DND-41 (cell line): ENCODE results near the gene PYGO2.
"Not testable (repeated sequence)": the region's sequence is repeated elsewhere in the genome, so short reads cannot be mapped to it uniquely, and the experiment has no call there.

Experiments
- ATAC-seq: fragments of 200-7000 bp; cut with Tn5 transposase; 3 replicates; pipeline ENCODE4 v1.9.1; 2021; ENCODE audit warnings: low read depth; ENCODE audit not compliant: insufficient read depth
- DNase-seq: peaks from one replicate; pipeline ENCODE4 v3.0.0-alpha.2; 2020
- H2AFZ ChIP-seq: 2 replicates; pipeline ENCODE4 v1.6.0; 2012; ENCODE audit warnings: low read depth, low read length
- H3K27ac ChIP-seq: 2 replicates; pipeline ENCODE4 v1.5.1; 2012; ENCODE audit warnings: low read length, inconsistent platforms
- H3K27me3 ChIP-seq: fragments of 200-600 bp; sonication (generic); 2 replicates; pipeline ENCODE4 v1.6.0; 2012; ENCODE audit warnings: low read length, mild to moderate bottlenecking, inconsistent platforms; ENCODE audit not compliant: insufficient read depth, poor library complexity
- H3K36me3 ChIP-seq: 2 replicates; pipeline ENCODE4 v1.5.1; 2012; ENCODE audit warnings: low read length, inconsistent platforms; ENCODE audit not compliant: insufficient read depth
- H3K4me1 ChIP-seq: 2 replicates; pipeline ENCODE4 v1.5.1; 2012; ENCODE audit warnings: mild to moderate bottlenecking, low read length; ENCODE audit not compliant: insufficient read depth
- H3K4me2 ChIP-seq: 2 replicates; pipeline ENCODE4 v1.6.0; 2012; ENCODE audit warnings: mild to moderate bottlenecking, moderate library complexity, low read length, inconsistent platforms; ENCODE audit not compliant: insufficient read depth
- H3K4me3 ChIP-seq, 2 experiments: fragments of 200-600 bp in 1 of 2; shearing (Covaris generic) in 1 of 2; 2 replicates each; pipeline ENCODE4 v1.5.1; 2012 to 2016; ENCODE audit warnings: inconsistent platforms in 2 of 2, low read length in 2 of 2, mild to moderate bottlenecking in 2 of 2, low read depth in 1 of 2, moderate library complexity in 1 of 2
- H3K79me2 ChIP-seq: 2 replicates; pipeline ENCODE4 v1.6.0; 2012; ENCODE audit warnings: low read length, inconsistent platforms; ENCODE audit not compliant: insufficient read depth
- H3K9ac ChIP-seq: 2 replicates; pipeline ENCODE4 v1.6.0; 2012; ENCODE audit warnings: low read depth, mild to moderate bottlenecking, inconsistent platforms, low read length, moderate library complexity
- H3K9me3 ChIP-seq: 2 replicates; pipeline ENCODE4 v1.5.1; 2012; ENCODE audit warnings: low read length, moderate library complexity, mild to moderate bottlenecking, inconsistent platforms; ENCODE audit not compliant: insufficient read depth, severe bottlenecking
- H4K20me1 ChIP-seq: 2 replicates; pipeline ENCODE4 v1.6.0; 2012; ENCODE audit warnings: low read length; ENCODE audit not compliant: insufficient read depth
- CTCF ChIP-seq: IDR thresholded peaks from 2 replicates; pipeline ENCODE4 v1.5.1; 2012; ENCODE audit warnings: borderline replicate concordance, low read length, moderate library complexity, mild to moderate bottlenecking; ENCODE audit not compliant: poor library complexity, severe bottlenecking; ENCODE audit errors: extremely low read depth
- EZH2 ChIP-seq: IDR thresholded peaks from 3 replicates; pipeline ENCODE4 v1.6.1; 2012; ENCODE audit warnings: borderline replicate concordance, low read depth, mild to moderate bottlenecking, moderate library complexity, low read length, inconsistent platforms; ENCODE audit not compliant: severe bottlenecking

Gene PYGO2

GRCh38 chr1:154988058-154988954 lies 26.7 kb upstream of the PYGO2 start:
- H3K4me3 ChIP-seq, result no peak overlapping the region
- H3K4me1 ChIP-seq, result peaks cover 13% of the 10 kb centered on the region
- no peak overlapping the region for H3K4me2 ChIP-seq
- peaks cover 39% of the 10 kb centered on the region for H3K36me3 ChIP-seq
- no peaks in the 10 kb centered on the region for H3K27me3 ChIP-seq
- H3K9ac ChIP-seq, result no peak overlapping the region
- H2AFZ ChIP-seq, result no peak overlapping the region
- ATAC-seq (no peak), DNase-seq (no peak)
- peak; percentile 7 for TF ChIP-seq CTCF
- no peak for TF ChIP-seq EZH2
- H4K20me1 ChIP-seq, result peaks cover 40% of the 10 kb centered on the region
- H3K27ac ChIP-seq, result no peak overlapping the region
- peaks cover 18% of the 10 kb centered on the region for H3K79me2 ChIP-seq
- H3K9me3 ChIP-seq, result no peaks in the 10 kb centered on the region

GRCh38 chr1:154987326-154987725 lies 25.7 kb upstream of the PYGO2 start:
- H3K27me3 ChIP-seq, result no peaks in the 10 kb centered on the region
- no peak for DNase-seq
- H3K36me3 ChIP-seq, result peaks cover 39% of the 10 kb centered on the region
- H3K4me3 ChIP-seq, result no peak overlapping the region
- no peak for ATAC-seq
- H3K27ac ChIP-seq, result no peak overlapping the region
- peaks cover 34% of the 10 kb centered on the region for H4K20me1 ChIP-seq
- peaks cover 25% of the 10 kb centered on the region for H3K79me2 ChIP-seq
- H2AFZ ChIP-seq, result no peak overlapping the region
- H3K9me3 ChIP-seq, result no peaks in the 10 kb centered on the region
- TF ChIP-seq CTCF (no peak), EZH2 (no peak)
- peaks cover 18% of the 10 kb centered on the region for H3K4me1 ChIP-seq
- H3K4me2 ChIP-seq, result no peak overlapping the region
- H3K9ac ChIP-seq, result no peak overlapping the region

- H4K20me1 ChIP-seq, result peaks cover 34% of the 10 kb centered on the region
- H2AFZ ChIP-seq, H3K27ac ChIP-seq, DNase-seq, H3K9ac ChIP-seq, H3K4me3 ChIP-seq, ATAC-seq, H3K9me3 ChIP-seq, H3K4me2 ChIP-seq, H3K27me3 ChIP-seq: not testable (repeated sequence)
- peaks cover 24% of the 10 kb centered on the region for H3K4me1 ChIP-seq
- H3K36me3 ChIP-seq, result peaks cover 39% of the 10 kb centered on the region
- H3K79me2 ChIP-seq, result peaks cover 27% of the 10 kb centered on the region
Observed at GRCh38 chr1:154986736-154987135, 25.2 kb upstream of the PYGO2 start.

- Histone ChIP-seq H3K27me3 (no peaks in the 10 kb centered on the region), H3K36me3 (peaks cover 37% of the 10 kb centered on the region), H3K9ac (peak overlapping the region; percentile 66), H3K9me3 (no peaks in the 10 kb centered on the region), H3K4me1 (peaks cover 39% of the 10 kb centered on the region), H2AFZ (peak overlapping the region; percentile 77), H4K20me1 (peaks cover 22% of the 10 kb centered on the region; the same call in 1 of the 2 replicates), H3K79me2 (peaks cover 39% of the 10 kb centered on the region), H3K27ac (peak overlapping the region; percentile 77), H3K4me3 (peak overlapping the region; percentile 71 to 75; a peak in 3 of 4 replicates), H3K4me2 (peak overlapping the region; percentile 96)
- no peak for TF ChIP-seq EZH2
- TF ChIP-seq CTCF, result peak; percentile 8
- DNase-seq (no peak), ATAC-seq (no peak)
Observed at GRCh38 chr1:154983776-154984466, 22.3 kb upstream of the PYGO2 start.
